ENCODE measurements around the gene TNS3.

TNS3 gene

GRCh38 chr7:47435889-47436312, 146.0 kb downstream of the TNS3 start:
- peak; percentile 77 for TF ChIP-seq CTCF (IDR thresholded peaks at IDR 0.05; ENCODE audit: low read depth, low read length)
- DNase-seq (ENCODE audit: extremely low read depth, low read depth): peak; percentile 79

GRCh38 chr7:47433564-47433895, 148.4 kb downstream of the TNS3 start:
- no peak for DNase-seq (ENCODE audit: extremely low read depth, low read depth)
- TF ChIP-seq CTCF (IDR thresholded peaks at IDR 0.05; ENCODE audit: low read depth, low read length): no peak

DNA sequence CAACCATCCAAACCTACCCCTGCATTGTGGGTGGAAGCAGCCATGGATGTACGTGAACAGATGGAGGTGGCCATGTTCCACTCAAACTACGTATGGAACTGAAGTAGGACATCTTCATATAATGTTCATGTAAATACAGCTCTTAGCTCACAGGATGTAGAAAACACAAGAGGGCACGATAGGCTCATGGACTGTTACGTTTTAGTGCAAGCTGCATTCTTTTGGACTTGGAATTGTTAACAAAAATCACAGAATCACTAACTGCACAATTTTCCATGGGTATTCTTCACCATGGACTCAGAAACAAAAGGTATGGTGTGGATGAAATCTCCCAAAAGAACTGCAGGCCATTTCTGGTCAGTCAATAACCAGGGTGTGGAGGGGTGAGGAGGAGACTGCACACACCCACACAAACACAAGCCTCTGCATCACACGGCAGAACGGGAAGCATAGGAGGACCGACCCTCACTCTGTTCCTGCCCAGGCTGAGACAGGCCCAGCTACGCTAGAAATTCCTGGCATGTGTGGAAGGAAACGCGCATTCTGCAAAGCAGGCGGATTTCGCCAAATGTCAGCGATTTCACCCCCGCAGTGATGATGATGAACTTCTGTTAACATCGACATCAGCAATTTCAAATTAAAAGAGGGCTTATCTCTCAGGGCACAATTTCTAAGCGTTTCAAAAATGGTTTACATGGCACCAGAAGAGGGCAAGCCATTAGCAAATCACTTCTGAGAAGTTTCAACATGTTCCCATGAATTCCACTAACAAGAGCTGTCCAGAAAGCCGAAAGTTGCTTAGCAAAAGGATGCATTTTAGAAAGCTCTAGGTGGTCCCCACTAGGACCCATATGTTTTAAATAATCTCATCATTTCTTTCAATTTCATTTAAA, 149.0 kb downstream of the TNS3 start:
- TF ChIP-seq CTCF (IDR thresholded peaks at IDR 0.05; ENCODE audit: low read depth, low read length): no peak
- no peak for DNase-seq (ENCODE audit: extremely low read depth, low read depth)

DNA sequence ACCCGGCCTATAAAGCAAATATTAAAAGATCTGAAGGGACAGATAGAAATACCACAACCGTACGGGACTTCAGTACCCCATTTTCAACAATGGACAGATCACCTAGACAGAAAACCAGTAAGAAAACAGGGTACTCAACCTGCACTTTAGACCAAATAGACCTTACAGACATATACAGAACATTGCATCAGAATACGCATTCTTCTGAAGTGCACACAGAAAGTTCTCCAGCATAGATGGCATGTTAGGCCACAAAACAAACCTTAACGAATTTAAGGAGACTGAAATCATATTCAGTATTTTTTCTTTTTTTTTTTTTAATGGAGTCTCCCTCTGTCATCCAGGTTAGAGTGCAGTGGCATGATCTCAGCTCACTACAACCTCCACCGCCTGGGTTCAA, 151.5 kb downstream of the TNS3 start:
- TF ChIP-seq CTCF (IDR thresholded peaks at IDR 0.05; ENCODE audit: low read depth, low read length): no peak
- no peak for DNase-seq (ENCODE audit: extremely low read depth, low read depth)

- DNase-seq (ENCODE audit: extremely low read depth, low read depth): no peak
Measured at GRCh38 chr7:47428768-47429472, 153.0 kb downstream of the TNS3 start.

GRCh38 chr7:47428052-47428767, 153.7 kb downstream of the TNS3 start:
- no peak for TF ChIP-seq CTCF (IDR thresholded peaks at IDR 0.05; ENCODE audit: low read depth, low read length)
- DNase-seq (ENCODE audit: extremely low read depth, low read depth): no peak

More at GRCh38 chr7:47428768-47429472, 153.0 kb downstream of the TNS3 start:
- TF ChIP-seq CTCF (IDR thresholded peaks at IDR 0.05; ENCODE audit: low read depth, low read length): no peak

Data from AG09319 (cell line).